BJ (cell line): ENCODE results near the gene ZNF22. TPM values are rescaled to one million over a fixed set of nuclear protein-coding genes. Genes with fewer than 3 reads are reported as not detected.

Experiments
- CTCF ChIA-PET: fragments of 350-600 bp; formaldehyde crosslinking; extraction: SDS; loops from one replicate; lab custom pipeline; 2021; ENCODE audit warnings: antibody characterized with exemption, inconsistent platforms; lab: Yijun Ruan, JAX
- POLR2A ChIA-PET: fragments of 300-600 bp; sonication (Branson Sonifier 250); formaldehyde crosslinking; extraction: SDS; loops from one replicate; lab custom pipeline; 2021; ENCODE audit warnings: antibody characterized with exemption; lab: Charles Lee
- DNase-seq: peaks from one replicate; pipeline ENCODE4 v3.0.0-alpha.2; 2011; ENCODE audit warnings: low read depth
- H3K27me3 ChIP-seq: 2 replicates; pipeline ENCODE4 v1.6.0; 2011; ENCODE audit warnings: low read length; ENCODE audit not compliant: control insufficient read depth, insufficient read depth
- H3K36me3 ChIP-seq: 2 replicates; pipeline ENCODE4 v1.5.1; 2011; ENCODE audit warnings: low read length; ENCODE audit not compliant: control insufficient read depth, insufficient read depth
- H3K4me3 ChIP-seq: 2 replicates; pipeline ENCODE4 v1.5.1; 2011; ENCODE audit warnings: low read depth, mild to moderate bottlenecking, control low read depth, low read length
- CTCF ChIP-seq: IDR thresholded peaks from 2 replicates; pipeline ENCODE4 v1.5.1; 2011; ENCODE audit warnings: low read depth, mild to moderate bottlenecking, control low read depth, inconsistent platforms, low read length, moderate library complexity; ENCODE audit not compliant: insufficient read depth
- polyA plus RNA-seq: library from polyadenylated mRNA; depleted of rRNA; stranded (reverse); fragments of >200 nt; gene quantifications from 2 replicates; pipeline ENCODE4 v1.2.3, GENCODE V29; 2011

The ZNF22 gene
- polyA plus RNA-seq, 1 experiment: 7.2 TPM

GRCh38 chr10:44984671-44985101, 16.0 kb upstream of the ZNF22 start:
- H3K36me3 ChIP-seq: no peaks in the 10 kb centered on the region
- no peak for TF ChIP-seq CTCF
- H3K4me3 ChIP-seq: no peak overlapping the region
- no peaks in the 10 kb centered on the region for H3K27me3 ChIP-seq
- DNase-seq: no peak
- CTCF ChIA-PET: no interaction called here
- POLR2A ChIA-PET: no interaction called here

GRCh38 chr10:44985175-44985681, 15.5 kb upstream of the ZNF22 start:
- DNase-seq: no peak
- ChIA-PET CTCF (interaction anchor here (1.7 kb wide), 1 partner anchor 10 kb away, joined by 5 read pairs; no protein-coding TSS in a partner anchor), POLR2A (no interaction called here)
- Histone ChIP-seq H3K27me3 (no peaks in the 10 kb centered on the region), H3K4me3 (no peak overlapping the region), H3K36me3 (no peaks in the 10 kb centered on the region)
- TF ChIP-seq CTCF: no peak

- Histone ChIP-seq H3K4me3 (no peak overlapping the region), H3K27me3 (no peaks in the 10 kb centered on the region), H3K36me3 (no peaks in the 10 kb centered on the region)
- no peak for TF ChIP-seq CTCF
- DNase-seq: no peak
- POLR2A ChIA-PET: no interaction called here
- CTCF ChIA-PET: interaction anchor here (1.7 kb wide), 1 partner anchor 11 kb away, joined by 5 read pairs; no protein-coding TSS in a partner anchor
Measured at GRCh38 chr10:44986179-44986578, 14.5 kb upstream of the ZNF22 start.

- ChIA-PET CTCF (interaction anchor here (1.7 kb wide), 1 partner anchor 11 kb away, joined by 5 read pairs; no protein-coding TSS in a partner anchor), POLR2A (no interaction called here)
- H3K36me3 ChIP-seq: no peaks in the 10 kb centered on the region
- no peak for DNase-seq
- no peak overlapping the region for H3K4me3 ChIP-seq
- no peaks in the 10 kb centered on the region for H3K27me3 ChIP-seq
- TF ChIP-seq CTCF: no peak
Measured at GRCh38 chr10:44986670-44987069, 14.1 kb upstream of the ZNF22 start.

- Histone ChIP-seq H3K4me3 (no peak overlapping the region), H3K36me3 (no peaks in the 10 kb centered on the region), H3K27me3 (no peaks in the 10 kb centered on the region)
- ChIA-PET CTCF (interaction anchor here (1.1 kb wide), 1 partner anchor 56 kb away, joined by 4 read pairs; no protein-coding TSS in a partner anchor), POLR2A (no interaction called here)
- DNase-seq: no peak
- no peak for TF ChIP-seq CTCF
Measured at GRCh38 chr10:44988957-44989585, 11.7 kb upstream of the ZNF22 start.
